Activated CD4-positive, alpha-beta T cell treated with anti-CD3 and anti-CD28 coated beads for 4 hours (primary cell): ENCODE measurements around the gene PAPPA2.

Experiments
- DNase-seq, 2 donors: peaks; one replicate each; pipeline ENCODE4 v3.0.0-alpha.2; 2020

The PAPPA2 gene

GRCh38 chr1:176815621-176816020, 352.6 kb downstream of the PAPPA2 start:
- DNase-seq = no peak

- DNase-seq = no peak
Observed at GRCh38 chr1:176816232-176816631, 353.3 kb downstream of the PAPPA2 start.

DNA sequence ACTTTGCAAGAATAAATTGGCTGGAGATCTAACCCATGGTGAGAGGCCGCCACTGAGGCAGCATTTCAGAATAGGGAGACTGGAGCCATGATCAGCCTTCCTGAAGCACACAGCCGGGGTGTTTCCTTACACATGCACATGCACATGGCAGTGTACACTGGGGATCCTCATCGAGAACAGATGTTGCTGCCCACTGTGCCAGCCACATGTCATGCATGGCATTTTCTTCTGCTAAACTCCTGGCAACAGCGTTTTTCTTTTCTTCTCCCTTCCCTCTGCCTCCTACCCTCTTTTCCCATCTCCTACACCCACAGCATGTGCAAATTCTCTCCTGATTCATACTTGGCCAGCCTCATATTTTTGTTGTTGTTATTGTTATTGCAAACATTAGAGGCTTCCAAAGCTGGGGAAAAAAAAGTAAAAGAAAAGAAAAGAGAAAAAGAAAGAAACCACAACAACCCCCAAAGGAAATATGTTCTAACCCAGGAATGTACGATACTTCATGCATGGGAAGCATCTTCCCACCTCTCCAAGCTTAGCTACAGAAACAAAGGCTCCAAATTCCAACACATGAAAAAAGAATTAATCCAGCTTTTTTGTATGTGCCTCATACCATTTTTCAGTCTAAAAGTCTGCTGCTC, 357.5 kb downstream of the PAPPA2 start:
- no peak for DNase-seq

DNA sequence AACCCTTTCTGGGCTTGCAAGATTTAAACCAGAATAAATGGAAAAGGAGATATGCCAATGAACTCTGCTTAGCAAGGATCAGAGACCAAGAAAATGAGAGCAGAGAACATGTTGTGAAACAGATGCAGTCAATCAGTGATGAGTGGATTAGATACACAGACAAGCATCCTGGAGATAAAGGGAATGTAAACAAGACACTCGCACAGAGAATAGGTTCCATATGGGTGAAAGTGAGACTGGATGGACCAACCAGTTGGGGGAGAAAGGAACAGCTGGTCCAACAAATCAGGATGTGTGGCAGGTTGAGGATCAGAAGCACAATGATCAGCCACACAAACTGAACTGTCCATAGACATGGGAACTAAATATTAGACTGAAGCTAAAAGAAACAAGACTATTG, 363.3 kb downstream of the PAPPA2 start:
- no peak for DNase-seq

GRCh38 chr1:176829261-176829660, 366.3 kb downstream of the PAPPA2 start:
- DNase-seq = no peak

GRCh38 chr1:176831150-176831549, 368.2 kb downstream of the PAPPA2 start:
- DNase-seq = no peak

- DNase-seq = no peak
Observed at GRCh38 chr1:176837708-176838107, 374.7 kb downstream of the PAPPA2 start.

DNA sequence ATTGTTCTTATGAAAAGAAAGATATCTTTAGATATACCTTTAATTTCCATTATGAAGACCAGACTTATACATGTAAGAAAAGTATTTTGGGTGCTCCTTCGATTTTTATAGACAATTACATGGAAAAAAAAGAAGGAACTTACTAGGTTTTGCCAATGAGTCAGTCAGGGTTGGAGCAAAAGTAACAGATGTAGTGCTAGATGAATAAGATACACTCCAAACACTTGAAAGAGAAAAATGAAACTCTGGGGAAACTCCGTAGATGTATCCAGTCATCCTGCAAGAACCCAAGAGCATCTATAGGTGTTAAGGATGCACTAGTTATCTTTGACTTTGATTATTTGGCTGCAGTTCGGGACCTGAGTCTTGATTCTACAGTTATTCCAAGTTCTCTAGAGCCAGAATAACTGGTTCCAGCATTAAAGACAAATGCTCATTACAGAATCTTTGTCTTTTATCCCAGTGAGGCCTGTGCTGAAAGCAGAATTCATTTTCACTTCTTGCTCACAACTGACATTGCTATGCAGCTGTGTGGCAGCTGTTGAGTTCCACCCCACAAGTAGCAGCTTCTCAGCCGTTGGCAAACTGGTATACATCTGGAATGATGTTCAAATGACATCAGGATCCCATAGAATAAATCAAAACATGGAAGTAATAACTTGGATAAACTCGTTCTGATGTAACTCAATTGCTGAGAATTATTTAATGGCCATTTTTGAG, 375.5 kb downstream of the PAPPA2 start:
- no peak for DNase-seq

GRCh38 chr1:176839216-176839615, 376.2 kb downstream of the PAPPA2 start:
- no peak for DNase-seq

GRCh38 chr1:176841238-176841637, 378.3 kb downstream of the PAPPA2 start:
- no peak for DNase-seq

- no peak for DNase-seq
Observed at GRCh38 chr1:176843352-176844297, 380.6 kb downstream of the PAPPA2 start.

DNA sequence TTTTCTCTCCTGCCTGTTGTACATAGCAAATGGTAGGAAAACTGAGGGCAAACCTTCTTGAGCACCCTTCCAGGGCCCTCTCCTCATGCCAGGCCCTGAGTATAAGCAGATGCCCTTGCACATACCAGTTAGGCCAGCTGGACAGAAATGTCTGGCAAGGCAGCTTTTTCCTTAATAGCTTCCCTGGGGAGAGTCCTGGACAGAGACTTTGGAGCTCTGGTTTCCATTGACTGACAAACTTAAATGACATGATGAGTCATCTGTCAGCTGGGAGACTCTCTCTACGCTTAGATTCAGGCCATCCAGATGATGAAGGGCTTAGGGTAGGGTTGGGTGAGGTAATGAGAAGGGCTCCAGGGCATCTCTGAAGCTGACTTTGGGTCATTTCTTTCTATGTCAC, 384.1 kb downstream of the PAPPA2 start:
- DNase-seq = no peak

DNA sequence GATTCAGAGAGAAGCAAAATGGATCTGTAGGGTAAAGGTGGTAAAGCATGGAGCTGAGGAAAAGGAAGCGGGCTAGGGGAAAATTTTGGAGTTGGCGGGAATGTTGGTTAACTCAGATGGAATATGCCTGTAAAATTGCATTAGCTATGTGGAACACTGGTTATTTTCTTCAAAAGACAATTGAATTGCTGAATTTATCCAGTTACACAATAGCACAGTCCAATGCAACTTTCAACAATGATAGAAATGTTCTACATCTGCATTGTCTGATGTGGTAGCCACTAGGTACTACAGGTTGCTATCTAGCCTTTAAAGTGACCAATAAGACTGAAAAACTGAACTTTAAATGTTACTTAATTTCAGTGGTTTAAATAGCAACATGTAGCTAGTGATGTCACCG, 386.3 kb downstream of the PAPPA2 start:
- DNase-seq = no peak

DNA sequence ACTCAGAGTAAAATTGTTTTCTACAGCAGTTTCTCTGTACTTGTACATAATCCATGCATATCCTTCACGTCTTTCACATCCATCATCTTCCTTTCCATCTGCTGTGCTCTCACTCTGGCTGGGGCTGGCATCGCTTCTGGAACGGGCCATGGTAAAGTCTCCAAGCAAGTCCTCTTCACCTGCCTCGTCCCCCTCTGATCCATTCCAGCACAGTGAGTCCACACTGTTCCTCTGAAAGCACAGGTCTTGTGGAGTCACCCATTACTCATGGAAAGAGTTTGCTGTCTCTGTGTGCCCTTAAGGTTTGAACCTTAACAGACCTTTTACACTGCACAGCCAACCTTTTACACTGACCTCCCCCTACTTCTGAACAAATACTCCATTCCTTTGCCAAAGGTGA, 387.9 kb downstream of the PAPPA2 start:
- DNase-seq = no peak

DNA sequence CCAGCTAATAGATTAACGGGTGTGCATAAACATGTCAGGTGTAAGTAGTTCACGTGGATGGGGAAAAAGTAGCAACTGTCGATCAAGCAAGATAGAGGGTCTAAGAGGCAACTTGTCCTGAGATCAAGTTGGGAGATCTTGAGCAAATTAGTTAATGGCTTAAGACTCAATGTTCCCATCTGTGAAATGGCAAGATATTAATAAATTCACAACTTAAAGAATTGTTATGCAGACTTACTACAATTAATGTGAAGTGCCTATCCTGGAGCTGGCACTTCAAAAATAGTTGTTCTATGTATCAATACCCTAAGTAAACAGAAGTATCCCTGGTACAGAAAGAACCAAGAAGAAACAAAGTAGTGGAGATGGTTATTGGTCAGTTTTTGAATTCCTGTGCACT, 389.1 kb downstream of the PAPPA2 start:
- no peak for DNase-seq

GRCh38 chr1:176853503-176853902, 390.5 kb downstream of the PAPPA2 start:
- DNase-seq = no peak

- no peak for DNase-seq
Observed at GRCh38 chr1:176854121-176854520, 391.1 kb downstream of the PAPPA2 start.

DNA sequence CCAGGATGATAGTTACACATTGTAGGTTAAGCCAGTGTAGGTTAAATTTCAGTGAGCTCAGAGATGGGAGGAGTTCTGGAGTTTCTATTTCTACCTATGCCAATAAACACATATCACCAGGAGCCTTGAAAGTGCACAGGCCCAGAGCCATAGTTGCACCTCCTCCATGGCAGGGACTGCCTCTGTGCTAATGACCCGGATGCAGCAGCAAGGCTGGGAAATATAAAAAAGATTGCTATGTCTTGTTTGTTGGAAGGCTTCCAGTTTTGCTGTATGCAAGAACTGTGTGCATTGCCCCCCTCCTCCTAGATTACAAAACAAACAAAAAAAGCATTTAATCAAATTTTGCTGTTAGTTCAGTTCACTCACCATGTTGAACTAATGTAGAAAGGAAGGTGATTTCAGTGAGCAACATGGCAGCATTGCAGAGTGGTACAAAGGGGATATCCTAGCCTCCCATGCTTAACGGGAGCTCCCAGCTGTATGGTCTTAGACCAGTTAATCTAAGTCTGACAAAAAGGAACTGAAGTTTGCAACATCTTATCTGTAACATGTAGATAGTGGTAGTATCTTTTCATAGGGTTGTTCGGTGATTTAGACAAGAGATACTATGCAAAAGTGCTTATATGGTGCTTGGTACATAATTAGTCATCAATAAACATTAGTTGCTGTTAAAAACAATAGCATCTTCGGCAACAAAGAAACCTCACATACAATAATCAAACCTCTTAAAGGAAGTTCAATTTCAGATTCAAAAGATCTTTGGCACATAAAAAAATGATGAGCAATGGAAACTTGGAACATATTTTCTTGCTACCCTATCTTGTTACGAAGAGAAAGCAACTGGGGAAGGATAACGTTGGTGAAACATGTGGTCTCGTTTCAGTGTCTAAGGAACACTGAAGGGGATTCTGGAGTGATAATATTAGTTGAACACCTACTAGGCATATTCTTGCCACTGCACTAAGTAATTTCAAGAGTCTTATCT, 392.1 kb downstream of the PAPPA2 start:
- DNase-seq = no peak

DNA sequence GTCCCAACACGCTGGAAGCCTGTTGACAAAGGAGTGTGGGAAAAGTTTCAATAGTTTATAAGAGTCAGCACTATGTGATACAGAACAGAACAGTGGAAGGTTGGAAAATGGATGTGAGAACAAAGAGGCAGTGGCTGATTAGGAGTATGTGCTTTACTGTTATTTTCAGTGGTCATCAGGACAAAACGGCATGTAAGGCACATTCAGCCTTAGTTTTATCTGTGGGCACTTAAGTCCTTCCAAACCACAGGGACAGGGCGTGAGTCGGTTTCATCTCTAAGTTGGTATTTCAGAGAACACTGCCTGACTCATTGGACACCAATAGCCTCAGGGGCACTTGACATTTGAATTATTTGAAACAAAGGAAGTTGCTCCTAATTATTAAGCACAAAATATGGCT, 394.7 kb downstream of the PAPPA2 start:
- DNase-seq = no peak

DNA sequence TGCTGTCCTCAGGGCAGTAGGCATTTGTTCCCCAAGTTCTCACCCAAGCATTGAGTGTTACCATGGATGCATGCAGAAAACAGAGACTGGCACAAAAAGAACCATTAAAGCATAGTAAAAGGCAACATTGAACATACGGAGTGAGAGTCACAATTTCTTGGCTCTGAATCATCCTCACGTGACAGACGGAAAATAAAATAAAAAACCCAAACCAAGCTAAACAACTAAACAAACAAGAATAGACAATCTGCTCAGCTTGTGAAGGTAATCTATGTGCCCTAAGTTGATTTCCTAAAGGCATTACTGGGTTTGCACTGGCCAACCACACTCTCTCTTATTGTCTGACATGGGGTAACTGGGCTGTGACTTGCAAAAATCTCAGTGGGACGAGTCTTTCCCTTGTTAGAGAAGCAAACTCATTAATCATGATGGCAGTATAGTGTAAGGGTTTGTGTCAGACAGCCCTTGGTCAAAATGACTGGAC, 395.5 kb downstream of the PAPPA2 start:
- DNase-seq = no peak

- DNase-seq = no peak
Observed at GRCh38 chr1:176863613-176864012, 400.6 kb downstream of the PAPPA2 start.

DNA sequence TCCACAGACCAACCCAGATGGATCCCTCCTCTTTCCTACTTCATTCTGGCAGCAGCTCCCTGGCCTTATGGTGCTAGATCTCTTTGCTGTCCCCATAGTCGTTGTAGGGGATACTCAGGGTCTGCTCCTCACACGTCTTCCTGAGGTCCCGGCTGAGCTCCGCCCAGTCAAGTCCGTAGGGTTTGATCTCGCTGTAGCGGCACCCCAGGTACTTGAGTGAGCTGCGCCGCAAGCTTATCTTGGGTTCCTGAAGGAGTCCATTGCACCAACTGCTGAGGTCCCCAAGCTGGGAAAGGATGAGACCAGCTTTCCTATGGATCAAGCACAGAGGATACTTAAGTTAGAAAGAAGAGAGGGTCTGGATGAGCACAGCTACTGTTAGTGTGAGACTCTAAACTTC, 401.2 kb downstream of the PAPPA2 start:
- no peak for DNase-seq
